ENCODE data around the gene CDKN2C.
"Not testable (repeated sequence)": the region's sequence is repeated elsewhere in the genome, so short reads cannot be mapped to it uniquely, and the experiment has no call there.

CDKN2C gene

DNA sequence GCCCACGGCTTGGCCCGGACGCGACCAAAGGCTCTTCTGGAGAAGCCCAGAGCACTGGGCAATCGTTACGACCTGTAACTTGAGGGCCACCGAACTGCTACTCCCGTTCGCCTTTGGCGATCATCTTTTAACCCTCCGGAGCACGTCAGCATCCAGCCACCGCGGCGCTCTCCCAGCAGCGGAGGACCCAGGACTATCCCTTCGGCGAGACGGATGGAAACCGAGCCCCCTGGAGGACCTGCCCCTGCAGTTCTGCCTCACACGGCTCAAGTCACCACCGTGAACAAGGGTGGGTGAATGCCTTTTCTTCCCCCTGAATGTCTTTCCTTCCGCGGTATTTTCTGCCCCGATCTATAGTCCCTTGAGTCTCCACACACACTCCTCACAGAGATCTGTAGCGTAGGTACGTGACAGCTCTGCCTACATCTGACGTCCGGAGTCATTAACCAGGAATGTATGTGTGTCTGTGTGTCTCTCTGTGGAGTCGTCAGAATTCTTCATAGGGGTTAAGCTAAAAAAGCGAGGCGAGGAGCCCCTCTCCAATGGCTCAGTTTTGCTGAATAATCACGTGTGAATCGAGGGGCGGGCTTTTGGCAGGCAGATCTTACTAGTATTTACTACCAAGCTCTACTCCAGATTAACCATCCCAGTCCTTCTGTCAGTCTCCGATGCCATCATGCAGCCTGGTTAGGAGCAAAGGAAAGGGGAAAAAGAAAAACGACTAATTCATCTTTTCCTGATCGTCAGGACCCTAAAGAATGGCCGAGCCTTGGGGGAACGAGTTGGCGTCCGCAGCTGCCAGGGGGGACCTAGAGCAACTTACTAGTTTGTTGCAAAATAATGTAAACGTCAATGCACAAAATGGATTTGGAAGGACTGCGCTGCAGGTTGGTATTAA, at the start of gene CDKN2C:
CDKN2C (plus strand) TSS at position 635 of the 898 bp plus-strand sequence; CDS start at position 759, 124 bp downstream.
- DNase-seq: peak; percentile 41

DNA sequence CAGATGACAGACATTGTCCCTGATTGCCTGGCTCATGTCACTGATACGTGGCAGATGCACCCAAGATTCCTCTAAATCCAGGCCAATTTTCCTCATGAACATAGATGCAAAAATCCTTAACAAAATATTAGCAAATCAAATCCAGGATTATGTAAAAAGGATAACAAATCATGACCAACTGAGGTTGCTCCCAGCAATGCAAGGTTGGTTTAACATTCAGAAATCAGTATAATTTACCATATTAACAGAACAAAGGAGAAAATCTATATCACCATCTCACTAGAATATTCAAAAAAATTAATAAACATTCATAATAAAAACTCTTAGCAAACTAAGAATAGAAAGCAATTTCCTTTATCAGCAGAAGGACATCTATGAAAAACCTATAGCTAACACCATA, 49.6 kb upstream of the CDKN2C start:
- DNase-seq: no peak

DNA sequence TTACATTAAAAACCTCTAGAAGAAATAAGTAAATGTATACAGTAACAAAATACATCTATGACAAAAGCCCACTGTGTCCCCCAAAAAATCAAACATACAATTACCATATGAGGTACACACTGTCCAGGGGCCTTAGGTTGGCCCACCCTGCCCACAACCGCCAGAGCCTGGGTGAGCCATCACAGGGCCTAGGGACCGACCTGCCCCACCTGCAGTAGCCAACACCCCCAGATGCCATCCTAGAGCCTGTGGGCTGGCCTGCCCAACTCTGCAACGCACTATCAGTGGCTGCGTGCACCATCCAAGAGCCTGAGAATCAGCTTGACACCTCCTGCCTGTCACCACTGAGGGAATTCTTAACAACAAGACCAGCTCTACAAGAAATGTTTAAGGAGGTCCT, 49.0 kb upstream of the CDKN2C start:
- no peak for DNase-seq

DNA sequence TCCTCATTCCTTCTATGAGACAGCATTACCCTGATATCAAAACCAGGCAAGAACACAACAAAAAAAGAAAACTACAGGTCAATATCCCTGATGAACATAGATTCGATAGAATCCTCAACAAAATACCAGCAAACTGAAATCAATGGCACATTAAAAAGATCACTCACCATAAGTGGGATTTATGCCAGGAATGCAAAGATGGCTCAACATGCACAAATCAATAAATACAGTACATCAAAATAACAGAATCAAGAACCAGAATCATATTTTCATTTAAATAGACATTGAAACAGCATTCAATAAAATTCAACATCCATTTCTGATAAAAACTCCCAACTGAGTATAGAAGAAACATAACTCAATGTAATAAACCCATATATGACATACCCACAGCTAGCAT, 46.5 kb upstream of the CDKN2C start:
- no peak for DNase-seq

DNA sequence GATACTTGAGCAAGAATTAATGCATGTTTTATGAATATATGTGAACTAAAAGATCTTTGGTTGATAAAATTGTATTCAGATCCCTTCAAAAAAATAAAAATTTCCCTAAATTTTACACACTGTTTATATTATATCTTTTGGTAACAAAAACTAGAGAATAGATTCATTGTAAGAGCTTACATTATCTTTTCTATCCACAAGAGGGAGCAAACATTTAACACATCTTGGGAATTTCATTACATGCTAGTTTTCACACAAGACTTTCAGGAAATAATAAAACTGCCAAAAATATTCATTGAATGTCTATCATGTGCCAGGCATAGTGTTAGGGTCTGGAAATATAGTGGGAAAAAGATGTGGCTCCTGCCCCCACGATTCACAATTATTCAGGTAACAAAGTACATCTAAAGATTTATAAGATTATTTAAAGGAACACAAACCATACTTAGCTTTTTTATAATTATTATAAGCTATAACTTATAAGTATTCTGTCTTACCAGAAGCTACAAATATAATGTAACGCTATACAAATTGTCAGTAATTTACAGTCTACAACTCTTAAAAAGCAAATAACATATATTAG, 40.6 kb upstream of the CDKN2C start:
- no peak for DNase-seq

DNA sequence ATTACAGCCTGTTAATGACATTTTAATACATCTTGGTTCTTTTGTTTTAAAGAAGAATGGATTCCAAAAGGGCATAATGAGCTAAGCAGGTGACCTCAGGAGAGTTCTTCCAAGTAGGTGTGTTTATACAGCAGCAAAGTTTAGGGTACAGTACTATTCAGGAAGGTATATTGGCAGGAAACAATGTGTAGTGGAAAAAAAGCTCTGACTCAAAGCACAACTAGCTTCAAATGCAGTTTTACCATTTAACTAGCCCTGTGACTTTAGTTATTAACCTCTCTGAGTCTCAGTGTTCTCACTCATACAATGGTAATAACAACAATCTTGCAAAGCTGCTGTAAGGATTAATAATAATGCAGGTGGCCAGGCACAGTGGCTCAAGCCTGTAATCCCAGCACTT, 39.9 kb upstream of the CDKN2C start:
- peak; percentile 49 for DNase-seq

DNA sequence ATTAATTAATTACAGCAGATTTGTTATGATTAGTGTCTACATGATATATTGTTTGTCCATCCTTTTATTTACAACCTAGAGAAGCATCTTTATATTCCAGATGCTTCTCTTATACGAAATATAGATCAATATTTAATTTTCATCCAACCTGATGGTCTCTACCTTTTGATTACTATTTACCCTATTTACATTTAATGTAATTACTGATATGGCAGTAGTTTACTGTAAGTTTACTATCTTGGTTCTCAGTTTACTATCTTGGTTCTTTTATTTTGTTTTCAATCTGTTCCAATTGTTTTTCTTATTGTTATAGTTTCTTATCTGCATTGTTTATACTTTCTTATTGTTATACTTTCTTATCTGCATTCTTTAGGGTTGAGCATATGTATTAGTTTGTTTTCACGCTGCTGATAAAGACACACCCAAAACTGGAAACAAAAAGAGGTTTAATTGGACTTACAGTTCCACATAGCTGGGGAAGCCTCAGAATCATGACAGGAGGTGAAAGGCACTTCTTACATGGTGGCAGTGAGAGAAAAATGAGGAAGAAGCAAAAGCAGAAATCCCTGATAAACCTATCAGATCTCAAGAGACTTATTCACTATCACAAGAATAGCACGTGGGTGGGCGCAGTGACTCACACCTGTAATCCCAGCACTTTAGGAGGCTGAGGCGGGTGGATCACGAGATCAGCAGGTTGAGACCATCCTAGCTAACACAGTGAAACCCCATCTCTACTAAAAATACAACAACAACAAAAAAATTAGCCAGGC, 38.9 kb upstream of the CDKN2C start:
- DNase-seq: no peak

DNA sequence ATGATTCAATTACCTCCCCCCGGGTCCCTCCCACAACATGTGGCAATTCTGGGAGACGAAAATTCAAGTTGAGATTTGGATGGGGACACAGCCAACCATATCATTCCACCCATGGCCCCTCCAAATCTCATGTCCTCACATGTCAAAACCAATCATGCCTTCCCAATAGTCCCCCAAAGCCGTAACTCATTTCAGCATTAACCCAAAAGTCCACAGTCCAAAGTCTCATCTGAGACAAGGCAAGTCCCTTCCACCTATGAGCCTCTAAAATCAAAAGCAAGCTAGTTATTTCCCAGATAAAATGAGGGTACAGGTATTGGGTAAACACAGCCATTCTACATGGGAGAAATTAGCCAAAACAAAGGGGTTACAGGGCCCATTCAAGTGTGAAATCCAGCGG, 38.0 kb upstream of the CDKN2C start:
- not testable (repeated sequence) for DNase-seq

DNA sequence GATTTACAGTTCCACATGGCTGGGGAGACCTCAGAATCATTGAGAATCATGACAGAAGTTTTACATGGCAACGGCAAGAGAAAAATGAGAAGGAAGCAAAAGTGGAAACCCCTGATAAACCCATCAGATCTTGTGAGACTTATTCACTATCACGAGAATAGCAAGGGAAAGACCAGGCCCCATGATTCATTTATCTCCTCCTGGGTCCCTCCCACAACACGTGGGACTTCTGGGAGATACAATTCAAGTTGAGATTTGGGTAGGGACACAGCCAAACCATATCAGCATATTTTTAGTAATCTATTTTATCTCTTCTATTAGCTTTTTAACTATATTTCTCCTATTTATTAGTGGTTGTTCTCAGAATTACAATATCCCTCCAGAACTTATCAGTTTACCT, 36.3 kb upstream of the CDKN2C start:
- not testable (repeated sequence) for DNase-seq

DNA sequence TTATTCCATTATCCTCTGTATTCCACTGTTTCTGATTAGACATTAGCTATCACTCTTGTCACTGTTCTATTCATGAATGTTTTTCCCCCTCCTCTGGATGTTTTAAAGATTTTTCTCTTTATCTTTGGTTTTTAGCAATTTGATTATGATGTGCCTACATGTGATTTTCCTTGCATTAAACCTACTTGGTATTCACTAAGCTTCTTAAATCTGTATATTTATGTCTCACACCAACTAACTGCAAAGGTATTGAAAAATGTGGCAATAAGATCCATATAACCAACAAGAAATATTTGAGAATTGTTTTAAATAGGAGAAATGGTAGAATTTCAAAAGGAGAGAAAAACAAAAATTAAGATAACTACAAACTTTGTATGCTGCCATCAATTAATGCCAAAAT, 35.2 kb upstream of the CDKN2C start:
- no peak for DNase-seq

DNA sequence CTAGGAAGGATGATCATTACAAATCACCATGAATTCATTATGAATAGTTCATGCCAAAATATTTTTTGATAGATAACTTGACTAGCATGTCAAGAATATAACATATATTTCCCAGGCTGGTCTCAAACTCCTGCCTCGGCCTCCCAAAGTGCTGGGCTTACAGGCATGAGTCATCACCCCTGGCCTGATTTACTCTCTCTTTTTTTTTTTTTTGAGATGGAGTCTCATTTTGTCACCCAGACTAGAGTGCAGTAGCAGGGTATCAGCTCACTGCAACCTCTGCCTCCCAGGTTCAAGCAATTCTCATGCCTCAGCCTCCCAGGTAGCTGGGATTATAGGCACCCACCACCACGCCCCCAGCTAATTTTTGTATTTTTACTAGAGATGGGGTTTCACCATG, 34.8 kb upstream of the CDKN2C start:
- not testable (repeated sequence) for DNase-seq

DNA sequence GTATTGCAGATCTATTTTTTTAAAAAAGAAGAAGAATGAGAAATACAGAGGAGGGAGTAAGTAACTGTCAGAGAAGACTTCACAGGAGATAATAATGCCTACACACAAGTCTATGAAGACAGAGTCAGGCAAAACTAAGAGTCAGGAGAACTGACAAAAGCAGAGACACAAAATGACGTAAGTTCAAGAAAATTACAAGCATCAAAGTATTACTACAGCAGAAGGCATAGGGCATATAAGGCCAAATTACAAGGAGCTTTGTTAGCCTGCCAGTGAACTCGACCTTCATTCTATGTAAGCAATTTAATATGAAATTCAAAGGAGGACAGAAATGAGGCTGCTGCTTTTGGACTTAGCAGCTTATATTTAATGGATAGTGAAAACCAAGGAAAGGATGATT, 33.7 kb upstream of the CDKN2C start:
- DNase-seq: no peak

DNA sequence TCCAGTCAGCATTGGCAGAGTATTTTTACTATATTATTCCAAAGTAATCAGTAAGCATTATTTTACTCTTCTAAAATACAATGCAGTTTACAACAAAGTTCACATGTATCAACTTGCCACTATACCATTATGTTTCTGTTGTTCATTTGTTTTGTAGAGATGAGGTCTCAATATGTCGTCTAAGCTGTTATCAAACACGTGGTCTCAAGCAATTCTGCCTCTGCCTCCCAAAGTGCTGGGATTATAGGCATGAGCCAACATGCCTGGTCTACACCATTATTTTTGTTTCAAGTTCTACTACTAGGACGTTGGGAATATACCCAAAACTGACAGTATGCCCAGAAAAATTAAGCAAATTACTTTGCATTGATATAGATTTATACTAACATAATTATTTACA, 29.8 kb upstream of the CDKN2C start:
- no peak for DNase-seq

DNA sequence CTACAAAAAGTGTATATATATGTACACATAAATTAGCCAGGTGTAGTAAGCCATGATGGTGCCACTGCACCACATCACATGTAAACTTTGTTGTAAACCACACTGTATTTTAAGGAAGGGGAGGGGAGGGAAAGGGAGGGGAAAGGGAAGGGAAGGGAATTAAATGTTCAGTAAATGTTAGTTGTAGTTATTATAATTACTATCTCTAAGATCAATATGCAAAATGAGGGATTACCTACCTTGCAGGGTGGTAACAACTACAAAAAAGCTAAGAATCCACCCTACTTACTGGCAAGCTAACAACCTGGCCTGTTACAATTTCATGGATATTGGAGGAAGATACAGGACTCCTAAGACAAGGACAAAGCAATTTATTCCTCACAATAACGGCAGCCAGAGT, 27.7 kb upstream of the CDKN2C start:
- DNase-seq: no peak

DNA sequence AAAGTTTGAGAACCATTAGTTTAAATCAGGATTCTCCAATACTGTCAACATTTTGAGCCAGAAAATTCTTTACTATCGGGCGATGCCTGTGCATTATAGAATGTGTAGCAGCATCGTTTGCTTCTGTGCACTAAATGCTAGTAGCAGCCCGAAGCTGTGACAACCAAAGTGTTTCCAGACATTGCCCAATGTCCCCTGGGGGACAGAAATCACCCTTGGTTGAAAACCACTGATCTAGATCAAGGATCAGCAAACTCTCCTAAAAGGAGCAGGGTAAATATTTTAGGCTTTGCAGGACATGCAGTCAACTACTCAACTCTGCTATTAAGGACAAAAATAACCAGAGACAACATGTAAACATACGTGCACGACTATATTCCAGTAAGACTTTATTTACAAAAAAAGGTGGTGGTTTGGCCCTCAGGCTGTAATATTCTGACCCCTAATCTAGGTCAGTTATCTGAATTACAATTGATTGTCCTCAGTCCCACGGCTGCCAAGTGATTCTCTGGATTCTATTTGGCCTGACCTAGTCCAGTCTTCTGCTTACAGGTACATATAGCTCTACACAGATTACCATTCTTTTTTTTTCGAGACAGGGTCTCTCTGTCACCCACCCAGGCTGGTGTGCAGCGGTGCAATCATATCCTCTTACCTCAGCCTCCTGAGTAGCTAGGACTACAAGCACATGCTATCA, 20.6 kb upstream of the CDKN2C start:
- no peak for DNase-seq

DNA sequence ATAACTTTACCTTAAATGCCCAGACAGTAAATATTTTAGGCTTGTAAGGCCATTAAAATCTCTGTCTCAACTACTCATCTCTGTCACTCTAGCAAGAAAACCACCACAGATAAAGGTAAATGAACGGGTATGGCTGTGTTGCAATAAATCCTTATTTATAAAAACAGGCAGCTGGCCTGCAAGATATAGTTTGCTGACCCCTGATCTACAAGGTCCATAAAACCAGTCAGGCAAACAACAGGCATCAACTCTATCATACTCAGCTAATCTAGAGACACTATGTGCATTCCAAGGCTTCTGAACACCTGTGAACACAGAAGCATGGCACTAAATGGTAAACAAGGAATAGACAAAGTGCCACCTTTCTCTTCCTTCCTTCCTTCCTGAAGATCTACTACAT, 19.6 kb upstream of the CDKN2C start:
- no peak for DNase-seq

DNA sequence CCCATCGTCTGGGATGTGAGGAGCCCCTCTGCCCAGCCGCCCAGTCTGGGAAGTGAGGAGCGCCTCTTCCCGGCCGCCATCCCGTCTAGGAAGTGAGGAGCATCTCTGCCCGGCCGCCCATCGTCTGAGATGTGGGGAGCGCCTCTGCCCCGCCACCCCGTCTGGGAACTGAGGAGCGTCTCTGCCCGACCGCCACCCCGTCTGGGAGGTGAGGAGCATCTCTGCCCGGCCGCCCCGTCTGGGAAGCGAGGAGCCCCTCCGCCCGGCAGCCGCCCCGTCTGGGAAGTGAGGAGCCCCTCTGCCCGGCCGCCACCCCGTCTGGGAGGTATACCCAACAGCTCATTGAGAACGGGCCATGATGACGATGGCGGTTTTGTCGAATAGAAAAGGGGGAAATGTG, 17.5 kb upstream of the CDKN2C start:
- DNase-seq: not testable (repeated sequence)

DNA sequence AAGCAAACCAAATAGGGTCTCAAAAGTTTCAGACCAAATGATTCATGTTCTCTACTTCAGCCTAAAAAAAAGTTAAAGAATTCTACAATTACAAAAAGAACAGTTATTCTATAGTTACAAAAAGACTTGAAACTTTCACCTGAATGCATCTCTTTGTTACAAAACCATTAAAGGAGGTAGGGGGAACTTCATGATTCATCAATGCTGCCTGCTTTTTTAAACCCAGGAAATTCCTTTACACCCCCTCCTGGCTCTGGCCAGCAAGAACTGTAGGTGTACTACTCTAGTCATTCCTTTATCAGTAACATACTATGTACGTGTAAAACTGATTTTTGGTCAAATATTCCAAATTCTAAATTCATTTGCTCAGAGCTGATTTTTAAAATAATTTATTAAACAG, 14.9 kb upstream of the CDKN2C start:
- DNase-seq: no peak

DNA sequence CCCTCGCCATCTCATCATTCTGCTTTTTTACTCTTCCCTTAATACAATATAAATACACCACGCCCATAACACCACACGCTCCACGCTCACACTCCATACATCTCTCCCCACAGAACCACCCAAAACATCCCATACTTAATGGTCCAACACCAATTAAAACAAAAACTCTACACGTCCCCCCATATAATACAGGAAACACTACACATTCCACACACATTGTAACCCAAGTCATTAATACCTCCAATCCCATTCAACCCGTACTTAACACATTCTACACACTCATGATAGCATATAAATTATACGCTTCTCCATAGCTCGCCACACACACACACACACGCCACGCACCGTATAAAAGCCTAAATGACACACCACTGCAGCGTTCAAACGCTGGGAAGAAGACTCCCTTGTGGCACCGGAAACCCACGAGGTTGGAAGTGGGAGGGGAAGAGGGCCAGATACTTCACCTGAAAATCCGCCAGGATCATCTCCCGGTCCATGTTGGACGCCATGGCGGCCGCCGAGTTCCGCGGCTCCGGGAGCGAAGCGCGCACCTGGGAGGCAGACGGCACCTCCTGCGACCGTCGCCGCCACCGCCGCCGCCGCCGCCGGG, 10.6 kb upstream of the CDKN2C start:
- DNase-seq: peak; percentile 8

DNA sequence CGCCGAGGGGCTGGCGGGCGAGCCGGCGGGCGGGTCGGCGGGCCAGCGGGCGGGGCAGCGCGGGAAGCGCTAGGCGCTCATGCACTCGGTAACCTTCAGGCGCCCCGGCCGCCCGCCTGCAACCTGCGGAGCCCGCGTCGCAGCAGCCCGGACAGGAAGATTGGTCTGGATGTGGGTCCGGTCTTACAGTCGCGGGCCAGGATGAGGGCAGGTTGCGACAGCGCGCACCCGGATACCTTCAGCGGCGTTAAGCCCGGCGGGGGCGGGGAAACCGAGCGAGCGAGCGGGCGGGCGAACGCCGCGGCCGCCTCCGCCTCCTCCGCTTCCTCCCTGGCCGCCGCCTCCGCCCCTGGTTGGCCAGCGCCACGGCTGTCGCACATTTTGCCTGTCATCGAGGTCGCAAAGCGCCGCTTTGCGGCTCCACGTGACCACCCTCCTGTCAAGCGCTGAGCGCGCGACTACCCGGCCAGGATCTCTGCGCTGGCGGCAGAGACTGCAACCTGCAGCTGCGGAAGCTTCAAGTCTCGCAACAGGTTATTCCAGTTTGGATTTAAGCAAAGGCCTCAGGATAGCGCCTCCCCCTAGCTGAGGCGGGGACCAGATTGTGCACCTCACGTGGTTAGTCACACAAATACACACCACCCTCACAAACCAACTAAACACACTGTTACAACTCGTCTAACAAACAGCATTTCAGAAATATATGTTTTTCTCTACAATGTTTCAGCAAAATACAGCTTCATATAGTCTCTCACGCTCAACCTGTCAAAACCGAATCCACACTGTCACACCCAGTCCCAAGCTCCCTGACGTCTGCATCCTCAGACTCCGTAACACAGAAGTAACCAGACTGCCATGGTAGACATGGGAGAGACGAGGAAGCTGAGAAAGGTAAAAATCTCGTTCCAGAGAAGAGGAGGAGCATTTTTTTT, 9.9 kb upstream of the CDKN2C start, which contains the start of gene FAF1:
FAF1 (minus strand) TSS at position 355 of the 932 bp plus-strand sequence. CDS start 456 bp downstream, outside the sequence.
- DNase-seq: peak; percentile 98

DNA sequence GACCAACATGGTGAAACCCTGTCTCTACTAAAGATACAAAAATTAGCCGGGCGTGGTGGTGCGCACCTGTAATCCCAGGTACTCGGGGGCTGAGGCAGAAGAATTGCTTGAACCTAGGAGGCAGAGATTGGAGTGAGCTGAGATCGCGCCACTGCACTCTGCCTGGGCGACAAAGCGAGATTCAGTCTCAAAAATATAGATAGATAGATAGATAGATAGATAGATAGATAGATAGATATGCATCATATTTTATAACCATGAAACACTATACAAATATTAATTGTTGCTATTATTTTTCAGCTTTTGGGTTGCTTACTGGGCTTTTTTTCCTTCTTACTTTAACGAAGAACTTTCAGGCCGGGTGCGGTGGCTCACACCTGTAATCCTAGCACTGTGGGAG, 5.2 kb upstream of the CDKN2C start:
- DNase-seq: no peak
